Fibroblast of lung (primary cell): ENCODE data around the gene BTBD8. TPM values are rescaled to one million over a fixed set of nuclear protein-coding genes. Genes with fewer than 3 reads are reported as not detected.

ENCODE experiments used
- DNase-seq, 2 donors: peaks; one replicate each; pipeline versions ENCODE4 v3.0.0 to v3.0.0-alpha.2; 2010; ENCODE audit warnings: low read depth in 2 of 2
- H2AFZ ChIP-seq: 2 replicates; pipeline ENCODE4 v1.5.1; 2012; ENCODE audit warnings: low read length, control low read depth, inconsistent platforms
- H3K27ac ChIP-seq: 2 replicates; pipeline ENCODE4 v1.5.1; 2011; ENCODE audit warnings: low read length, control low read depth; ENCODE audit not compliant: insufficient read depth
- H3K27me3 ChIP-seq: 2 replicates; pipeline ENCODE4 v1.5.1; 2011; ENCODE audit warnings: mild to moderate bottlenecking, low read length; ENCODE audit not compliant: control insufficient read depth, insufficient read depth
- H3K36me3 ChIP-seq: 2 replicates; pipeline ENCODE4 v1.5.1; 2011; ENCODE audit warnings: low read length; ENCODE audit not compliant: control insufficient read depth, insufficient read depth
- H3K4me1 ChIP-seq: 2 replicates; pipeline ENCODE4 v1.5.1; 2011; ENCODE audit warnings: low read length; ENCODE audit not compliant: control insufficient read depth, insufficient read depth; ENCODE audit errors: extremely low read depth
- H3K4me2 ChIP-seq: 2 replicates; pipeline ENCODE4 v1.5.1; 2011; ENCODE audit warnings: low read length, control low read depth; ENCODE audit not compliant: insufficient read depth; ENCODE audit errors: extremely low read depth
- H3K4me3 ChIP-seq, 4 experiments: fragments of 200-600 bp in 1 of 4; sonication (generic) in 1 of 4; replicated peaks in 1 of 4; 2 replicates each; pipeline ENCODE4 v1.5.1; 2011 to 2016; ENCODE audit warnings: low read length in 4 of 4, low read depth in 3 of 4, mild to moderate bottlenecking in 3 of 4, control low read depth in 2 of 4, inconsistent platforms in 1 of 4, mixed read lengths in 1 of 4; ENCODE audit not compliant: insufficient read depth in 1 of 4; ENCODE audit errors: control extremely low read depth in 1 of 4
- H3K79me2 ChIP-seq: 2 replicates; pipeline ENCODE4 v1.5.1; 2012; ENCODE audit warnings: mild to moderate bottlenecking, low read length, inconsistent platforms; ENCODE audit not compliant: control insufficient read depth, insufficient read depth
- H3K9ac ChIP-seq: 2 replicates; pipeline ENCODE4 v1.5.1; 2011; ENCODE audit warnings: mild to moderate bottlenecking, low read length, control low read depth; ENCODE audit not compliant: insufficient read depth
- H3K9me3 ChIP-seq: 2 replicates; pipeline ENCODE4 v1.5.1; 2012; ENCODE audit warnings: low read depth, low read length; ENCODE audit not compliant: control insufficient read depth, insufficient read depth
- H4K20me1 ChIP-seq: 2 replicates; pipeline ENCODE4 v1.5.1; 2011; ENCODE audit warnings: low read length; ENCODE audit not compliant: control insufficient read depth, insufficient read depth; ENCODE audit errors: extremely low read depth
- EZH2 ChIP-seq: IDR thresholded peaks from 2 replicates; pipeline ENCODE4 v1.5.1; 2012; ENCODE audit warnings: low read length, control low read depth, mild to moderate bottlenecking; ENCODE audit errors: missing control alignments
- polyA plus RNA-seq, 2 donors: library from polyadenylated mRNA; depleted of rRNA in 1 of 2; stranded (reverse) in 1 of 2; unstranded in 1 of 2; fragments of >200 nt; gene quantifications; 2 replicates each; pipeline ENCODE4 v1.2.1, GENCODE V29; 2011 to 2012; ENCODE audit warnings: missing spikeins in 1 of 2
- total RNA-seq: library from RNA; depleted of rRNA; stranded (reverse); fragments of >200 nt; gene quantifications from 2 replicates; pipeline ENCODE4 v1.2.1, GENCODE V29; 2014
- TF ChIP-seq, protein P1 (sequence below), 2 donors: IDR thresholded peaks in 1 of 2; conservative IDR thresholded peaks in 1 of 2; 1 replicate in 1 of 2; 2 replicates in 1 of 2; pipeline ENCODE4 v1.5.1; 2011 to 2012; ENCODE audit warnings: low read length in 2 of 2, control low read depth in 1 of 2, inconsistent platforms in 1 of 2, low read depth in 1 of 2, mild to moderate bottlenecking in 1 of 2

The BTBD8 gene
- total and polyA plus RNA-seq, 2 donors (not counting 1 experiment from before 2014, with no cell fraction given): 2.2 to 10.6 TPM

GRCh38 chr1:92037400-92037799 is 42.7 kb upstream of the BTBD8 start:
- no peak overlapping the region for H3K9ac ChIP-seq
- TF ChIP-seq, protein P1, sequence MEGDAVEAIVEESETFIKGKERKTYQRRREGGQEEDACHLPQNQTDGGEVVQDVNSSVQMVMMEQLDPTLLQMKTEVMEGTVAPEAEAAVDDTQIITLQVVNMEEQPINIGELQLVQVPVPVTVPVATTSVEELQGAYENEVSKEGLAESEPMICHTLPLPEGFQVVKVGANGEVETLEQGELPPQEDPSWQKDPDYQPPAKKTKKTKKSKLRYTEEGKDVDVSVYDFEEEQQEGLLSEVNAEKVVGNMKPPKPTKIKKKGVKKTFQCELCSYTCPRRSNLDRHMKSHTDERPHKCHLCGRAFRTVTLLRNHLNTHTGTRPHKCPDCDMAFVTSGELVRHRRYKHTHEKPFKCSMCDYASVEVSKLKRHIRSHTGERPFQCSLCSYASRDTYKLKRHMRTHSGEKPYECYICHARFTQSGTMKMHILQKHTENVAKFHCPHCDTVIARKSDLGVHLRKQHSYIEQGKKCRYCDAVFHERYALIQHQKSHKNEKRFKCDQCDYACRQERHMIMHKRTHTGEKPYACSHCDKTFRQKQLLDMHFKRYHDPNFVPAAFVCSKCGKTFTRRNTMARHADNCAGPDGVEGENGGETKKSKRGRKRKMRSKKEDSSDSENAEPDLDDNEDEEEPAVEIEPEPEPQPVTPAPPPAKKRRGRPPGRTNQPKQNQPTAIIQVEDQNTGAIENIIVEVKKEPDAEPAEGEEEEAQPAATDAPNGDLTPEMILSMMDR (conservative IDR thresholded peaks at IDR 0.05 in 1 of 2, IDR thresholded peaks at IDR 0.05 in 1 of 2; ENCODE audit: low read depth in 1 of 2, low read length in 2 of 2): no peak
- TF ChIP-seq EZH2: no peak
- no peak overlapping the region for H3K27ac ChIP-seq
- H3K36me3 ChIP-seq: no peaks in the 10 kb centered on the region
- H3K9me3 ChIP-seq: no peaks in the 10 kb centered on the region
- H3K79me2 ChIP-seq: no peaks in the 10 kb centered on the region
- H3K4me3 ChIP-seq: no peak overlapping the region
- no peak overlapping the region for H3K4me2 ChIP-seq
- no peaks in the 10 kb centered on the region for H3K4me1 ChIP-seq
- DNase-seq: peak; percentile 60 to 62
- no peak overlapping the region for H2AFZ ChIP-seq
- peaks cover 3% of the 10 kb centered on the region for H3K27me3 ChIP-seq
- H4K20me1 ChIP-seq: no peaks in the 10 kb centered on the region

- Histone ChIP-seq H3K79me2 (no peaks in the 10 kb centered on the region), H4K20me1 (no peaks in the 10 kb centered on the region), H3K27me3 (peaks cover 3% of the 10 kb centered on the region), H2AFZ (no peak overlapping the region), H3K4me1 (no peaks in the 10 kb centered on the region), H3K4me3 (no peak overlapping the region), H3K9ac (no peak overlapping the region), H3K36me3 (no peaks in the 10 kb centered on the region), H3K9me3 (no peaks in the 10 kb centered on the region), H3K4me2 (no peak overlapping the region), H3K27ac (no peak overlapping the region)
- DNase-seq: peak in 1 of 2 donors; percentile 4
- TF ChIP-seq, protein P1 (conservative IDR thresholded peaks at IDR 0.05 in 1 of 2, IDR thresholded peaks at IDR 0.05 in 1 of 2; ENCODE audit: low read depth in 1 of 2, low read length in 2 of 2): no peak
- no peak for TF ChIP-seq EZH2
Observed at GRCh38 chr1:92038695-92039346, 41.3 kb upstream of the BTBD8 start.

- H3K9ac ChIP-seq: no peak overlapping the region
- no peaks in the 10 kb centered on the region for H3K9me3 ChIP-seq
- no peak for DNase-seq
- H3K36me3 ChIP-seq: no peaks in the 10 kb centered on the region
- no peak overlapping the region for H2AFZ ChIP-seq
- H3K27me3 ChIP-seq: no peaks in the 10 kb centered on the region
- H3K4me2 ChIP-seq: no peak overlapping the region
- no peaks in the 10 kb centered on the region for H3K4me1 ChIP-seq
- H4K20me1 ChIP-seq: no peaks in the 10 kb centered on the region
- no peak overlapping the region for H3K4me3 ChIP-seq
- TF ChIP-seq, protein P1 (conservative IDR thresholded peaks at IDR 0.05 in 1 of 2, IDR thresholded peaks at IDR 0.05 in 1 of 2; ENCODE audit: low read depth in 1 of 2, low read length in 2 of 2): no peak
- TF ChIP-seq EZH2: no peak
- no peak overlapping the region for H3K27ac ChIP-seq
- no peaks in the 10 kb centered on the region for H3K79me2 ChIP-seq
Observed at GRCh38 chr1:92040971-92041370, 39.2 kb upstream of the BTBD8 start.
